ENCODE data around the gene LRRC27. TPM values are rescaled to one million over a fixed set of nuclear protein-coding genes. Genes with fewer than 3 reads are reported as not detected.
"Not testable (repeated sequence)": the region's sequence is repeated elsewhere in the genome, so short reads cannot be mapped to it uniquely, and the experiment has no call there.

LRRC27 gene
- total RNA-seq, 1 donor from 2014 or later = 3.8 TPM

- Histone ChIP-seq H3K4me3 (no peak overlapping the region), H3K27me3 (ENCODE audit: low read depth) (no peaks in the 10 kb centered on the region), H3K27ac (replicated peaks) (no peak overlapping the region), H3K9me3 (replicated peaks) (peaks cover 9% of the 10 kb centered on the region), H3K4me1 (peaks cover 21% of the 10 kb centered on the region), H3K36me3 (no peaks in the 10 kb centered on the region)
- intact Hi-C loops (cut with micrococcal nuclease) = no loop called here
- TF ChIP-seq CTCF (IDR thresholded peaks at IDR 0.05; ENCODE audit: borderline replicate concordance) = no peak
- no peak for DNase-seq
These were observed 20.6 kb upstream of the LRRC27 start for GRCh38 chr10:132311338-132311939.

- Histone ChIP-seq H3K9me3 (replicated peaks) (peaks cover 9% of the 10 kb centered on the region), H3K4me1 (peaks cover 8% of the 10 kb centered on the region), H3K36me3 (no peaks in the 10 kb centered on the region), H3K4me3 (no peak overlapping the region), H3K27ac (replicated peaks) (no peak overlapping the region), H3K27me3 (ENCODE audit: low read depth) (no peaks in the 10 kb centered on the region)
- intact Hi-C loops (cut with micrococcal nuclease) = no loop called here
- no peak for TF ChIP-seq CTCF (IDR thresholded peaks at IDR 0.05; ENCODE audit: borderline replicate concordance)
- no peak for DNase-seq
These were observed 18.7 kb upstream of the LRRC27 start for GRCh38 chr10:132313305-132313704.

- no peak for DNase-seq
- no peak for TF ChIP-seq CTCF (IDR thresholded peaks at IDR 0.05; ENCODE audit: borderline replicate concordance)
- intact Hi-C loops (cut with micrococcal nuclease) = no loop called here
These were observed 18.1 kb upstream of the LRRC27 start for GRCh38 chr10:132313865-132314264.

GRCh38 chr10:132314336-132314735 is 17.7 kb upstream of the LRRC27 start:
- DNase-seq = no peak
- Histone ChIP-seq H3K4me1 (no peaks in the 10 kb centered on the region), H3K9me3 (replicated peaks) (peaks cover 9% of the 10 kb centered on the region), H3K27ac (replicated peaks) (no peak overlapping the region), H3K27me3 (ENCODE audit: low read depth) (no peaks in the 10 kb centered on the region), H3K4me3 (no peak overlapping the region), H3K36me3 (no peaks in the 10 kb centered on the region)
- intact Hi-C loops (cut with micrococcal nuclease) = no loop called here
- TF ChIP-seq CTCF (IDR thresholded peaks at IDR 0.05; ENCODE audit: borderline replicate concordance) = no peak

More at GRCh38 chr10:132313865-132314264, 18.1 kb upstream of the LRRC27 start:
- Histone ChIP-seq H3K36me3 (no peaks in the 10 kb centered on the region), H3K27ac (replicated peaks) (no peak overlapping the region), H3K4me3 (no peak overlapping the region), H3K9me3 (replicated peaks) (peaks cover 9% of the 10 kb centered on the region), H3K4me1 (peaks cover 2% of the 10 kb centered on the region), H3K27me3 (ENCODE audit: low read depth) (no peaks in the 10 kb centered on the region)

- DNase-seq; H3K9me3 ChIP-seq (replicated peaks); H3K27ac ChIP-seq (replicated peaks); intact Hi-C loops (cut with micrococcal nuclease); H3K36me3 ChIP-seq; H3K4me1 ChIP-seq; H3K27me3 ChIP-seq (ENCODE audit: low read depth); H3K4me3 ChIP-seq: not testable (repeated sequence)
These were observed 17.1 kb upstream of the LRRC27 start for GRCh38 chr10:132314881-132315280.

GRCh38 chr10:132316133-132316532 is 15.9 kb upstream of the LRRC27 start:
- Histone ChIP-seq H3K4me1 (no peaks in the 10 kb centered on the region), H3K4me3 (no peak overlapping the region), H3K9me3 (replicated peaks) (peaks cover 9% of the 10 kb centered on the region), H3K27me3 (ENCODE audit: low read depth) (no peaks in the 10 kb centered on the region), H3K36me3 (no peaks in the 10 kb centered on the region), H3K27ac (replicated peaks) (no peak overlapping the region)
- intact Hi-C loops (cut with micrococcal nuclease) = no loop called here
- DNase-seq = no peak
- no peak for TF ChIP-seq CTCF (IDR thresholded peaks at IDR 0.05; ENCODE audit: borderline replicate concordance)

GRCh38 chr10:132317477-132317876 is 14.5 kb upstream of the LRRC27 start:
- H3K36me3 ChIP-seq; intact Hi-C loops (cut with micrococcal nuclease); H3K4me1 ChIP-seq; H3K27ac ChIP-seq (replicated peaks); H3K9me3 ChIP-seq (replicated peaks); DNase-seq; H3K4me3 ChIP-seq; H3K27me3 ChIP-seq (ENCODE audit: low read depth): not testable (repeated sequence)
